ENCODE measurements around the gene AOPEP. TPM values are rescaled to one million over a fixed set of nuclear protein-coding genes. Genes with fewer than 3 reads are reported as not detected.

AOPEP gene
- total RNA-seq, 1 donor from 2014 or later: 48.0 TPM

- H3K36me3 ChIP-seq (ENCODE audit: control insufficient read depth in 3 of 3, insufficient read depth in 3 of 3, low read length in 3 of 3): peaks cover 3 to 13% (median 8%) of the 10 kb centered on the region in 3 donors
- no peaks in the 10 kb centered on the region for H3K27me3 ChIP-seq (ENCODE audit: control insufficient read depth in 3 of 3, insufficient read depth in 3 of 3, low read length in 3 of 3)
- no peak overlapping the region for H3K4me3 ChIP-seq (ENCODE audit: low read length in 3 of 3)
- H3K9ac ChIP-seq (ENCODE audit: low read depth in 1 of 3, low read length in 3 of 3): no peak overlapping the region
- H3K27ac ChIP-seq (ENCODE audit: low read depth, low read length): no peak overlapping the region
- no peaks in the 10 kb centered on the region for H3K4me1 ChIP-seq (ENCODE audit: control insufficient read depth in 3 of 3, insufficient read depth in 3 of 3, low read length in 3 of 3)
- H3K9me3 ChIP-seq (ENCODE audit: control insufficient read depth in 3 of 3, low read length in 3 of 3): no peaks in the 10 kb centered on the region
These were observed 31.5 kb downstream of the AOPEP start for GRCh38 chr9:94758031-94758430.

GRCh38 chr9:94758880-94759279 is 32.4 kb downstream of the AOPEP start:
- Histone ChIP-seq H3K9me3 (ENCODE audit: control insufficient read depth in 3 of 3, low read length in 3 of 3) (no peaks in the 10 kb centered on the region), H3K27me3 (ENCODE audit: control insufficient read depth in 3 of 3, insufficient read depth in 3 of 3, low read length in 3 of 3) (no peaks in the 10 kb centered on the region), H3K4me3 (ENCODE audit: low read length in 3 of 3) (no peak overlapping the region), H3K4me1 (ENCODE audit: control insufficient read depth in 3 of 3, insufficient read depth in 3 of 3, low read length in 3 of 3) (no peaks in the 10 kb centered on the region), H3K9ac (ENCODE audit: low read depth in 1 of 3, low read length in 3 of 3) (no peak overlapping the region), H3K27ac (ENCODE audit: low read depth, low read length) (no peak overlapping the region), H3K36me3 (ENCODE audit: control insufficient read depth in 3 of 3, insufficient read depth in 3 of 3, low read length in 3 of 3) (peaks cover 3 to 13% (median 8%) of the 10 kb centered on the region in 3 donors)

GRCh38 chr9:94760010-94760409 is 33.5 kb downstream of the AOPEP start:
- H3K4me3 ChIP-seq (ENCODE audit: low read length in 3 of 3): no peak overlapping the region
- H3K36me3 ChIP-seq (ENCODE audit: control insufficient read depth in 3 of 3, insufficient read depth in 3 of 3, low read length in 3 of 3): peaks cover 3 to 13% (median 8%) of the 10 kb centered on the region in 3 donors
- no peaks in the 10 kb centered on the region for H3K9me3 ChIP-seq (ENCODE audit: control insufficient read depth in 3 of 3, low read length in 3 of 3)
- no peak overlapping the region for H3K9ac ChIP-seq (ENCODE audit: low read depth in 1 of 3, low read length in 3 of 3)
- no peaks in the 10 kb centered on the region for H3K4me1 ChIP-seq (ENCODE audit: control insufficient read depth in 3 of 3, insufficient read depth in 3 of 3, low read length in 3 of 3)
- no peaks in the 10 kb centered on the region for H3K27me3 ChIP-seq (ENCODE audit: control insufficient read depth in 3 of 3, insufficient read depth in 3 of 3, low read length in 3 of 3)
- H3K27ac ChIP-seq (ENCODE audit: low read depth, low read length): no peak overlapping the region

- Histone ChIP-seq H3K36me3 (ENCODE audit: control insufficient read depth in 3 of 3, insufficient read depth in 3 of 3, low read length in 3 of 3) (peaks cover 3 to 13% (median 8%) of the 10 kb centered on the region in 3 donors), H3K4me3 (ENCODE audit: low read length in 3 of 3) (no peak overlapping the region), H3K9ac (ENCODE audit: low read depth in 1 of 3, low read length in 3 of 3) (no peak overlapping the region), H3K27ac (ENCODE audit: low read depth, low read length) (no peak overlapping the region), H3K4me1 (ENCODE audit: control insufficient read depth in 3 of 3, insufficient read depth in 3 of 3, low read length in 3 of 3) (no peaks in the 10 kb centered on the region), H3K9me3 (ENCODE audit: control insufficient read depth in 3 of 3, low read length in 3 of 3) (no peaks in the 10 kb centered on the region), H3K27me3 (ENCODE audit: control insufficient read depth in 3 of 3, insufficient read depth in 3 of 3, low read length in 3 of 3) (no peaks in the 10 kb centered on the region)
These were observed 34.2 kb downstream of the AOPEP start for GRCh38 chr9:94760660-94761059.

- Histone ChIP-seq H3K9me3 (ENCODE audit: control insufficient read depth in 3 of 3, low read length in 3 of 3) (no peaks in the 10 kb centered on the region), H3K36me3 (ENCODE audit: control insufficient read depth in 3 of 3, insufficient read depth in 3 of 3, low read length in 3 of 3) (peaks cover 3 to 13% (median 8%) of the 10 kb centered on the region in 3 donors), H3K9ac (ENCODE audit: low read depth in 1 of 3, low read length in 3 of 3) (no peak overlapping the region), H3K4me3 (ENCODE audit: low read length in 3 of 3) (no peak overlapping the region), H3K4me1 (ENCODE audit: control insufficient read depth in 3 of 3, insufficient read depth in 3 of 3, low read length in 3 of 3) (no peaks in the 10 kb centered on the region), H3K27me3 (ENCODE audit: control insufficient read depth in 3 of 3, insufficient read depth in 3 of 3, low read length in 3 of 3) (no peaks in the 10 kb centered on the region), H3K27ac (ENCODE audit: low read depth, low read length) (no peak overlapping the region)
These were observed 35.0 kb downstream of the AOPEP start for GRCh38 chr9:94761481-94761880.

- Histone ChIP-seq H3K9ac (ENCODE audit: low read depth in 1 of 3, low read length in 3 of 3) (no peak overlapping the region), H3K4me1 (ENCODE audit: control insufficient read depth in 3 of 3, insufficient read depth in 3 of 3, low read length in 3 of 3) (no peaks in the 10 kb centered on the region), H3K4me3 (ENCODE audit: low read length in 3 of 3) (no peak overlapping the region), H3K9me3 (ENCODE audit: control insufficient read depth in 3 of 3, low read length in 3 of 3) (no peaks in the 10 kb centered on the region), H3K36me3 (ENCODE audit: control insufficient read depth in 3 of 3, insufficient read depth in 3 of 3, low read length in 3 of 3) (no peaks in the 10 kb centered on the region), H3K27ac (ENCODE audit: low read depth, low read length) (no peak overlapping the region), H3K27me3 (ENCODE audit: control insufficient read depth in 3 of 3, insufficient read depth in 3 of 3, low read length in 3 of 3) (no peaks in the 10 kb centered on the region)
These were observed 41.0 kb downstream of the AOPEP start for GRCh38 chr9:94767331-94768072.

GRCh38 chr9:94768766-94769165 is 42.3 kb downstream of the AOPEP start:
- Histone ChIP-seq H3K9ac (ENCODE audit: low read depth in 1 of 3, low read length in 3 of 3) (no peak overlapping the region), H3K27me3 (ENCODE audit: control insufficient read depth in 3 of 3, insufficient read depth in 3 of 3, low read length in 3 of 3) (no peaks in the 10 kb centered on the region), H3K36me3 (ENCODE audit: control insufficient read depth in 3 of 3, insufficient read depth in 3 of 3, low read length in 3 of 3) (no peaks in the 10 kb centered on the region), H3K9me3 (ENCODE audit: control insufficient read depth in 3 of 3, low read length in 3 of 3) (no peaks in the 10 kb centered on the region), H3K27ac (ENCODE audit: low read depth, low read length) (no peak overlapping the region), H3K4me1 (ENCODE audit: control insufficient read depth in 3 of 3, insufficient read depth in 3 of 3, low read length in 3 of 3) (no peaks in the 10 kb centered on the region), H3K4me3 (ENCODE audit: low read length in 3 of 3) (no peak overlapping the region)

GRCh38 chr9:94770334-94770733 is 43.8 kb downstream of the AOPEP start:
- no peaks in the 10 kb centered on the region for H3K4me1 ChIP-seq (ENCODE audit: control insufficient read depth in 3 of 3, insufficient read depth in 3 of 3, low read length in 3 of 3)
- no peaks in the 10 kb centered on the region for H3K36me3 ChIP-seq (ENCODE audit: control insufficient read depth in 3 of 3, insufficient read depth in 3 of 3, low read length in 3 of 3)

GRCh38 chr9:94771096-94771495 is 44.6 kb downstream of the AOPEP start:
- no peaks in the 10 kb centered on the region for H3K27me3 ChIP-seq (ENCODE audit: control insufficient read depth in 3 of 3, insufficient read depth in 3 of 3, low read length in 3 of 3)
- no peaks in the 10 kb centered on the region for H3K9me3 ChIP-seq (ENCODE audit: control insufficient read depth in 3 of 3, low read length in 3 of 3)
- H3K9ac ChIP-seq (ENCODE audit: low read depth in 1 of 3, low read length in 3 of 3): no peak overlapping the region
- no peaks in the 10 kb centered on the region for H3K4me1 ChIP-seq (ENCODE audit: control insufficient read depth in 3 of 3, insufficient read depth in 3 of 3, low read length in 3 of 3)
- no peak overlapping the region for H3K4me3 ChIP-seq (ENCODE audit: low read length in 3 of 3)
- H3K36me3 ChIP-seq (ENCODE audit: control insufficient read depth in 3 of 3, insufficient read depth in 3 of 3, low read length in 3 of 3): no peaks in the 10 kb centered on the region
- no peak overlapping the region for H3K27ac ChIP-seq (ENCODE audit: low read depth, low read length)

More at GRCh38 chr9:94770334-94770733, 43.8 kb downstream of the AOPEP start:
- H3K9ac ChIP-seq (ENCODE audit: low read depth in 1 of 3, low read length in 3 of 3): no peak overlapping the region
- H3K9me3 ChIP-seq (ENCODE audit: control insufficient read depth in 3 of 3, low read length in 3 of 3): no peaks in the 10 kb centered on the region
- H3K4me3 ChIP-seq (ENCODE audit: low read length in 3 of 3): no peak overlapping the region
- no peak overlapping the region for H3K27ac ChIP-seq (ENCODE audit: low read depth, low read length)
- H3K27me3 ChIP-seq (ENCODE audit: control insufficient read depth in 3 of 3, insufficient read depth in 3 of 3, low read length in 3 of 3): no peaks in the 10 kb centered on the region

GRCh38 chr9:94772144-94772543 is 45.6 kb downstream of the AOPEP start:
- Histone ChIP-seq H3K27ac (ENCODE audit: low read depth, low read length) (no peak overlapping the region), H3K9me3 (ENCODE audit: control insufficient read depth in 3 of 3, low read length in 3 of 3) (no peaks in the 10 kb centered on the region), H3K4me3 (ENCODE audit: low read length in 3 of 3) (no peak overlapping the region), H3K27me3 (ENCODE audit: control insufficient read depth in 3 of 3, insufficient read depth in 3 of 3, low read length in 3 of 3) (no peaks in the 10 kb centered on the region), H3K36me3 (ENCODE audit: control insufficient read depth in 3 of 3, insufficient read depth in 3 of 3, low read length in 3 of 3) (no peaks in the 10 kb centered on the region), H3K4me1 (ENCODE audit: control insufficient read depth in 3 of 3, insufficient read depth in 3 of 3, low read length in 3 of 3) (no peaks in the 10 kb centered on the region), H3K9ac (ENCODE audit: low read depth in 1 of 3, low read length in 3 of 3) (no peak overlapping the region)
